Measurements from ENCODE around the gene PTPRM.

Gene PTPRM

DNA sequence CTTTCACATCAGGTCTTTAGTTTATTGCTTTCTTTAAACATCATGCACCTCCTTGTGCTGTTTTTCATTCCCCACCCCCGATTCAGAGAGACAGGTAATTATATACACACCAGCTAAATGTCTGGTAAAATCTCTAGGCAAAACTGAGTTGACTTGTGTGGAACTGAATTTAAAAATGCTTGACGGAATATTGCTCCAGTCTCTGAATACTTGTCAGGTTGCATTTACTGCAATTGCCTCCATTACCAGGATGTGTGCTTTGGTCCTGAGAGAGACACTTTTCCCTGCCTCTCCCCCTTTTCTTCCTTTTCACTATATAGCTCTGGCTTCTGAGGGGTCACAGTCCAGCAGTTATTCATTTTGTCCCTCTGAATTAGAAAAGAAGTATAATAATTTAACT is 104.0 kb downstream of the PTPRM start:
- no peak for DNase-seq (ENCODE audit: low read depth)

DNA sequence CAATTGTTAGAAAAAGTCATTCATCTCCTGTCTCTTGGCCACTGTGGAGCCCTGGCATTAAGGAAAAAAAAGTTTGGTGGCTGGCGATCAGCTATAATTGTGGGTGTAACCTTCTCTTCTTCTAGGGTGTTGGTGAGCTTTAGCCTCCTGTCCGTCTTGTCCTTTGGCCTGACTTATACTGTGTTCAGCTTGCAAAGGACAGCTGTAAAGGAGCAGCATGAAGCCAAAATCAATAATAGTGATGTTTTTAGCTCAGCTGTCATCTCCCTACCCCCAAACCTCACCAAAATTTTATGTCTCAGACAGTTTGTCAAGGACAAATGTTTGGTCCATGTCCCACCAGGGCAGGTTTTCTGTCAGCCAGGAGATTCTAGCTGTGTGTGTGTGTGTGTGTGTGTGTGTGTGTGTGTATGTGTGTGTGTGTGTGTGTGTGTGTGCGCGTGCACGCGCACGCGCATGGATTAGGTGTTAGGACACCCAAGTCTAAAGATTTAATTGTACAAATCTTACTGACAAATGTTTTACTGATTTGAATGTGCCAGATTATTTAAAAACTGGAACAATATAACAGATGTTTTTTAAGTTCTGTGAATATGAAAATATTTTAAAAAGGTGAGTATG is 109.2 kb downstream of the PTPRM start:
- no peak for DNase-seq (ENCODE audit: low read depth)

DNA sequence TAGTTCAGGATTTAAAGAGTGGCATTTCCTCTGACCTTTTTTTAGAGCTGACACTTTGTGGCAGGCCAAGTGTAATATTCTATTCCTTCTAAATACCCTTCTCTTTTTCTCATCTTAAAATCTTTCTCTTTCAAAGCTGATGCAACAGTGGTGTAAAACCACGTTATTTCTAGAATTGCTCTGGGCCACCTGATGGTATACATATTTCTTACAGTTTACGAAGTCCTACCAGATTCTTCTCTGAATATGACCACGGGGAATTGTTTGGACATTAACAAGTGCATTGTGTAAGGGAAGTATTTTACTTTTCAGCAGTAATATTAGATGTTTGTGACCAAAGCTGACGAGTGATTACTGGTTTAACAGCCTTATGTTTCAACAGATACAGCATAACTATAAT is 109.9 kb downstream of the PTPRM start:
- DNase-seq (ENCODE audit: low read depth): no peak

DNA sequence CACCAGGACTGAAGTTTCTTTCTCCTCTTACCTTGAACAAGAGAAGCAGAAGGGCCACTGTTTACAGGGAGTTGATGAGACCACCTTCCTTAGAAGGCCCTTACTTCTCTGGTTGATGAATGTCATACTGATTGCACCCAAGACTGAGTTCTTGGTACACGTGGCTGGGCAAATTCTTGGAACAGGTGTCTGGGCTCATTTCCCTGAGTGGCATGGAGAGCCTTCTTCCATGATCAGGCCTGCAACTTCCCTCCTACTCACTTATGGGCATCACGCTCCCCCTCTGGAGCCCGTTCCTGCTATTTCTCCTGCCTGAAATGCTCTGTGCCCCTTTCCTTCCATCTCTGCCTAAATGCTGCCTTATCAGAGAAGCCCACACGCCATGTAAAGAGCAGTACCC is 110.3 kb downstream of the PTPRM start:
- no peak for DNase-seq (ENCODE audit: low read depth)

DNA sequence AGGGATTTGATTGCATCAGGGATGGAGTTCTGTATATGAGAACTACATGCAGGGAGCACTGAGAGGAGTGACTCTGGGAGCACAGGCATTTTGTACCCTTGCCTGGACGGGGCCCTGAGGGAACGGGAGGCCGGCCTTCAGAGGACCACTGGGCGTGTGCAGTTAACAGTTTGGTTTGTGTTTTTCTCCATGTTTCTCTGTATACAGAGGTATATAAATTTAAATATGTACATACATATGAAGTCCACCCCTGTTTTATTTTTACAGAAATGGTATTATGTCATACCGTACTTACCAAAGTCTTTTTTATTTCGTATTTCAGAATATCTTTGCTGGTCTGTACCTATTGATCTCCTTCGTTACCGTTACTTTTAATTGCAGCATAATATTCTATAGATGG is 111.3 kb downstream of the PTPRM start:
- no peak for DNase-seq (ENCODE audit: low read depth)

DNA sequence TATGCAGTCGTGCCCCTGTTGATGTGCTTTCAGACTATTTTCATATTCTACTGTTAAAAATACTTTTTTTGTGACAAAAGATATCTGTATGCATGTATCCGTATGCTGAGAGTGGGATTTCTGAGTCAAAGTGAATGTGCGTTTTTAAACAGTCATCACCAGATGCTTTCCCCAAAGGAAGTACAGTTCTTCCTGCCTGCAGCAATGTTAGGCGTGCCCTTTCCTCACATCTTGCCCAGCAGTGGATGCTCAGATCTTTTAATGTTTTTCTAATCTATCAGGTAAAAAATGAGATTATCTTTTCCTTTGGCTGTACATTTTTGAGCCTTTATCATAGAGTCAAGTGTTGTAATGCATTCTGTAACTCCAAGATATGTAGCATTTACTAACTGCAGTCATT is 111.7 kb downstream of the PTPRM start:
- no peak for DNase-seq (ENCODE audit: low read depth)

DNA sequence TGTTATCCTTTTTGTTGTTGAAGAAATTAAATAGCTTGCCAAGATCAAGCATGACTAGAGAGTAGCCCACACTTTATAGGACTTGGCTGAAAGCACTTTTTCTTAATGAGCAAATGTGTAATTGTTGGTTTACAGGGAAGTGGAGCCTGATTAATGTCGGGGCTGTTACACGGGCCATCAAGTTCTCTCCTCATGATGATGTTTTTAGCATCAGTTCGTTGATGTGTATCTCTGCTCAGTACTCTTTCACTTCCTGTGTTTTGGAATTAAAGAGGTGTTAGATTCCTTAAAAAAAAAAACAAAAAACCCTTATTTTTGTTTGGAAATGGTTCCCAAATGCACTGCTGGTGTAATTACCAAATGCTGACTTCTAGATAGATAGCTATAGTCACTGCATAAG is 114.2 kb downstream of the PTPRM start:
- no peak for DNase-seq (ENCODE audit: low read depth)

DNA sequence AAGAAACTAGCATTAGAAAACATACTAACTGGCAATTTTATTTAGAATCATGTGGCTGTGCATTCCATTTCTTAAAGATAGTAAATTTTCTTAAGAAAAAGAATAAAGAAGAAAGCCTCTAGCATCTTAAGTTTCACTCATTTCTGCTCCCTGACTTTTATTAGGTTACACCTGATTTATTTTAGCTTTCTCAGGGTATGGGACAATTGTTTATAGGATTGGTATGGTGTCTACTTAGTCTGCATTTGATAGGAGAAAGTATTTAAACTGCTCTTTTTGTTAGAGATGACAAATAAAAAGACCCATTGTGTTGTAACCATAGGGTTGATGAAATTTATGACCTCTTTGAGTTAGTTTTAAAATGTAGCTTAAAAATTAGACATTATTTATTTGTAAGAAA is 115.2 kb downstream of the PTPRM start:
- DNase-seq (ENCODE audit: low read depth): no peak

DNA sequence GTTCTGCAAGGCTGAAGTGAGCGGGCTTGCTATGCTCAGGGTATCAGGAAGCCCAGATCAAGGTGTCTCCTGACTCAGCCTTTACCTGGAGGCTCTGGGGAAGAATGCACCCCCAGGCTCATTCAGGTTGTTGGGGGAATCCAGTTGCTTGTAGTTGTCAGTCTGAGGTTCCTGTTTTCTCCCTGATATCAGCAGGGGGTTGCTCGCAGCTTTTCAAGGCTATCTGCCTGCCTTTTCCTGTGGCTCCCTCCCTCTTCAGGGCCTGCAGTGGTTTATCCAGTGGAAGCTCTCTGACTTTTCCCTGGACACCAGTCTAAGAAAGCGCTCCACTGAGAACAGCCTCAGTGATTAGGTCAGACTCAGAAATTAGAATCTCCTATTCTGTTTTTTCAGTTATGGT is 116.6 kb downstream of the PTPRM start:
- DNase-seq (ENCODE audit: low read depth): no peak

DNA sequence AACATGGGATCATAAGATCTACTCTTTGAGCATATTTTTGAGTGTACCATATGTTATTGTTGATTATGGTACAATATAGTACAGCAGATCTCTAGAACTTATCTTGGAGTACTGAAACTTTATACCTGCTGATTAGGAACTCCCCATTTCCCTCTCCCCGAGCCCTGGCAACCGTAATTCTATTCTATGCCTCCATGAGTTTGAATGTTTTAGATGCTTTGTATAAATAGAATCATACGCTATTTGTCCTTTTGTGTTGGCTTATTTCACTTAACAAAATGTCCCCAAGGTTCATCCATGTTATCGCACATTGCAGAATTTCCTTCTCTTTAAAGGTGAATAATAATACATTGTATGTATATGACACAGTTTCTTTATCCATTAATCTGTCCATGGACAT is 117.2 kb downstream of the PTPRM start:
- no peak for DNase-seq (ENCODE audit: low read depth)

DNA sequence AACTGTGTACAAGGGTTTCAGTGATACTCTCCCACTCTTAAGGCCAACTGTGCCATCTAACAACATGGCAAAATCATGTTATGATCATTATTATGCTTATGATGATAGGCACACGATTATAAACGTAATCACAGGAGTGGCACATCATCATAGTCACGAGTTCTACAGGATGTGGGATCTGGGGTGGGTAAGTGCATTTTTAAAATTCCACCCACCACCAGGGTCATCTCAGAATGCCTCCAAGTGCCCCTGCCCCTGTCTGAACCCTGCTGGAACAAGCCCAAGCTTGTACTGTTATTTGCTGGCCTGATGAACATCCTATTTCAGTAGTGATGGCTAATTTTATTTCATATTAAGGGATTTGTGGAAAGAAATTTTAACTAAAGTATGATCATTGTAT is 117.8 kb downstream of the PTPRM start:
- DNase-seq (ENCODE audit: low read depth): no peak

DNA sequence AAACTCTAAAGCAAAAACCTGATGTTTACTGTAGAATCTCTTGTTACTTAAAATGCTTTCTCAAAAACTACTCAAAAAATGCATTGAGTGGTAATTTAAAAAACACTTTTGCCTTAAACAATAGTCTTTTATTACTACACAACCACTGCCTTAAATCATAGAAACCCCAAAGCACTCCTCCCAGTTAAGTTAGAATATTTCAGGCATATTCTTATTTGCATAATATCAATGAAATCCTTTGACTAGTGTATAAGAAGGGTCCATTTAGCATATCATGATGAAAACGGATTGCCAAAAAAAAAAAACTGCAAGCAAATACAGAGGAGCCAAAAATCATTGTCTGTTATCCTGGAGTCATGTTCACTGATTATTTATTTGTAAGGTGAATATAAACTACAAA is 119.2 kb downstream of the PTPRM start:
- DNase-seq (ENCODE audit: low read depth): no peak

DNA sequence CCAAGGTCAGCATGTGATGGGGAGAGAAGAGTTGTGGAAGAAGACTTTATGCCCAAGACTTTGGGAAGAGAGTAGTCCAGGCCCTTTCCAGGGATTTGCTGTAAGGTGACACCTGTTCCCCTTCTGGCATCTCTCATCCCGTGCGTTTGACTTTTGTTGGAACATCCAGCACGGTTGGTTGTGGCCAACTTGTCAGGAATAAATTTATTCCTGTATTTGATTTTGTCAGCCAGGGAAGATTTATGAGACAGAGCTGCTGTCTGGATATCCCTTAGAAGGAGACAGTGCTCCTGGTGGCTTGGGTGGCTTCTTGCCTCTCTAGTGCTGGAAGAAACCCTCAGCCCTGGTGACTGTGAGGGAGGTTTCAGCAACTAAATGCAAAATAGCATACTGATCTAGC is 121.5 kb downstream of the PTPRM start:
- no peak for DNase-seq (ENCODE audit: low read depth)

DNA sequence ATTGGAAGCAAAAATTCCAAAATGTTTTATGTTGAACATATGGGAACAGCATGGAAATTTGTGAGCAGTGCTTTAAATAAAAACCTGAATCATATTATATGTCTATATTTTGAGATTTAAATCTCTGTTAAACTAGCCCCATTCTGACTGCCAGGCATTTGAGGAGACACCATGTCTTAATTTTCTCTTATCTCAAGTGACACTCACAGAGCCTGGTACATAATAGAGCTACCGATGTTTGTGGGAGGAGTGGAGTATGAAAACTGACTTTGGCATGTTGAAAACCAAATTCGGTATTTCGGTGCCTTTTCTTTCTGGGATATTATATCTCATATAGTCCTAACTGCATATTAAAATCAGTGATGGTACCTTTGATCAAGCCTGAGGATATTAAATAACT is 124.1 kb downstream of the PTPRM start:
- DNase-seq (ENCODE audit: low read depth): no peak

DNA sequence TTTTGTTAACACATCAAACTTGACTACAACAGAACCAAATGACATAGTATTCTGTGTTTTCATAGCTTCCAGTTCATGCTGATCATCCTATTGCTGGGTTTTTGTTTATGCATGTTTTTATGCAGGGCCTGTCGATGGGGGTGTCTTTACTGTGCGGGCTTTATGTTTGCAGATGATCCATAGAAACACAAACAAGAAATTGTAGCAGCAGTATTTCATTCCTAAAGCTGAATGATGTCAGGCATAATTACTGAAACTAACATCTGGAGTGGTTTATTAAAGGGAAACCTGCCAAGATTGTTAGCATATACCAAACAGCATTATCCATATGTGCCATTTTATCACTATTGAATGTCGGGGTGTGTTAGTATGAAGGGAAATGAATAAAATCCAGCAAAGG is 129.7 kb downstream of the PTPRM start:
- no peak for DNase-seq (ENCODE audit: low read depth)

DNA sequence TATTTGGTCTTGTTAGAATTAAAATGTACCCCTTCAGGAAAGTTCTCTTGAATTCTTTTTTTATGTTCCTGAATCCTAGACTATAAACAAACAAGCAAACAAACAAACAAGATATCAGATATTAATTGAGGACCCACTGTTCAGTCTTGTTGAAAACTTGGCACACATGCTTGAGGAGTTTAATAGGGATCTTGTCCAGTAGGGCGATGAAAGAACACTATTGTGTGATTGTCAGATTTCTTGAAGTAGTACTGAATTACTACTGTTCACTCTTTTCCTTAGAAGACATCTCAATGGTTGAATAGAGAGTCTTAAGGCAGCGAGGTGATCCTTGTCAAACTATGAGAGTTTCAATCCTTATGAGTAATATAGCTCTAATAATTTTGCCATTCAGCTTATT is 130.2 kb downstream of the PTPRM start:
- DNase-seq (ENCODE audit: low read depth): no peak

DNA sequence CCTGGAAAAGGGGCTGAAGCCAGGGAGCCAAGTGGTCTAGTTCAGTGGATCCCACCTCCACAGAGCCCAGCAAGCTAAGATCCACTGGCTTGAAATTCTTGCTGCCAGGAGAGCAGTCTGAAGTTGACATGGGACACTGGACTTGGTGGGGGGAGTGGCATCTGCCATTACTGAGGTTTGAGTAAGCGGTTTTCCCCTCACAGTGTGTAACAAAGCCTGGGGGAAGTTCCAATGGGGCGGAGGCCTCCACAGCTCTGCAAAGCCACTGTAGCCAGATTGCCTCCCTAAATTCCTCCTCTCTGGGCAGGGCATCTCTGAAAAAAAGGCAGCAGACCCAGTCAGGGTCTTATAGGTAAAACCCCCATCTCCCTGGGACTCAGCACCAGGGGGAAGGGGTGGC is 144.4 kb downstream of the PTPRM start:
- no peak for DNase-seq (ENCODE audit: low read depth)

DNA sequence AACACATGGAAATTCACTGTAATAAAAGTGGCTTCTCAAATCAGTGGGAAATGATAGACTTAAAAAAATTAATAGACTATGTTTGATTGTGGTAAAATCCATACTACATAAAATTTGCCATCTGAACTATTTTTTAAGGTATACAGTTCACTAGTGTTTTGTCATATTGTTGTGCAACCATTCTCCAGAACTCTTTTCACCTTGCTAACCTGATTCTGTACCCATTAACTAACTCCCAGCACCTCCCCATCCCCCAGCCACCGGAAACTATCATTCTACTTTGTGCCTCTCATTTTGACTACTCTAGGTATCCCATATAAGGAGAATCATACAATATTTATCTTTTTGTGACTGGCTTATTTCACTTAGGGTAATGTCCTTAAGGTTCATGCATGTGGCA is 153.3 kb downstream of the PTPRM start:
- no peak for DNase-seq (ENCODE audit: low read depth)

DNA sequence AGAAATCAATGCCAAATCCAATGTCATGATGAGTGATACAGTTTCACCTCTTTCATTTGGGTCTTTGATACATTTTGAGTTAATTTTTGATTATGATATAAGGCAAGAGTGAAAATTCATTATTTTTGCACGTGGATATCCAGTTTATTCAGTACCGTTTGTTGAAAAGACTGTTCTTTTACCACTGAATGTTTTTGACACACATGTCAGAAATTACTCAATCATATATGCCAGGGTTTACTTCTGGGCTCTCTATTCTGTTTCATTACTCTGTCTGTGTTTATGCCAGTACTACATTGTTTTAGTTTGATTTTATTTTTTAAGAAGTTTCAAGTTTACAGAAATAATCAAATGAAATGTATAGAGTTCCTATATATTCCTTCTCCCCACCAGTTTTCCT is 154.4 kb downstream of the PTPRM start:
- no peak for DNase-seq (ENCODE audit: low read depth)

DNA sequence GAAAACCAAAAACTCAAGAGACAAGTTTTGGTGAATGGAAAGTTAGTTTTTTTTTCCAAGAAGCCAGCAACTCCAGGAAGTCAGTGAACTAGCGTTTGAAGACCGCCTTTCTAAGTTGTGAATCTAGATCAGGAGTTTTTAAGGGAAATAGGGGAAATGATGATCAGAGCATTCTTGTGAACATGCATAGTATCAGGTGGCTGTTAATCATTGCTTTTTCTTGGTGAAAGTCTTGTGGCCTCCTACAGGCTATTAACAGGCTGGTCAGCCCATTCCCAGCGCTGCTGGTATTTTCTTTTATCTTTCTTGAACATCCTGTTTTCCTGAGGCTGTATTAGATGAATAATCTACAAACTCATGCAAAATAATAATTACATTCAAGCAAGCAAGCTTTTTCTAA is 155.8 kb downstream of the PTPRM start:
- no peak for DNase-seq (ENCODE audit: low read depth)

DNA sequence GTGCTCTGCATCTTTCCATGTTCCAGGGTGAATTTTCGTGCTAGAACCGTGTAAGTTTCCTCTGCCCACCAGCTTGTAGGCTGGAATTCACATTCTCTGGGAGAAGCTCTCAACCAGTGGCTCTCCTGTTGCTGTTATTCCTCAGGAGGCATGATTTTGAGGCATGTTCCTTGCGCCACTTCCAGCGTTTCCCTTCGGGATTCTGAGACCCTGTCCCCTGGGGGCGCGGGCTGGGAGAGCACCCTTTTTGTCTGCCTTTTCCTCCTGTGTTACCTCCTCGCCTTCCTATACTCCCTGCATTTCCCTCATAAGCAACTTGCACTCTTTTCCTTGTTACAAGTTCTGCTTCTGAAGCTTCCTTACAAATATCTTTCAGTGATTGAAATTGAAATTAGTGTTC is 156.4 kb downstream of the PTPRM start:
- no peak for DNase-seq (ENCODE audit: low read depth)

DNA sequence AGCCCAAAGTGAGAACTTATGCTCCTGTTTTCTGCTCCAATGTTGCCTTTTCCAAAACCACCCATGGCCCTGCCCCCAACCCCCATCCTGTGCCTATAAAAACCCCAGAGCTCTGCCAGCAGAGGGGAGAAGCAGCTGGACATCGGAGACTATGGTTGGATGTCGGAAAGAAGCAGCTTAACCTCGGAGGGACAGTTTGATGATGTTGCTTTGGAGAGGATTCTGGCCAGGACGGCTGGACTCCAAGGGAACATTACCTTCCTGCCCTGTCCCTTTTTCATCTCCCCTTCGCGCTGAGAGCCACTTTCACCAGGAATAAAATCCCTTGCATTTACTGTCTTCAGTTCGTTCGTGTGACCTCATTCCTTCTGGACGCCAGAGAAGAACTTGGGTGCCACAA is 158.4 kb downstream of the PTPRM start:
- no peak for DNase-seq (ENCODE audit: low read depth)

DNA sequence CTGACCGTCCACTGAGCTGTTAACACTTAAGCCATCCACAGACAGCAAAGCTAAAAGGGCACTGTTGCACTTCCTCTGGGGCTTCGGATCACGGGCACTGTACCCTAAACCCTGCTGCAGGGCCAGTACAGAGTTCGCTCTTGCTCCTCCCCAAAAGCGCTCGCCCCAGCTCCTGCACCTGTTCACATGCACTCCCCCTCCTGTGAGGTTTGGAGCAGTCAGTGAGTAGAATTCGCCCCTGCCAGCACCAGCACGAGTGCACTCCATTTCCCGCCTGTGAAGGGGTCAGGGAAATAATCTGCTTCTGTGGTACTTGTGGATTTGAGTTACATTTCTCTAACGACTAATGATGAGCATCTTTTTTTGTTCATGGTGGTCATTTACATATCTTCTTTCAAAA is 158.8 kb downstream of the PTPRM start:
- DNase-seq (ENCODE audit: low read depth): no peak

DNA sequence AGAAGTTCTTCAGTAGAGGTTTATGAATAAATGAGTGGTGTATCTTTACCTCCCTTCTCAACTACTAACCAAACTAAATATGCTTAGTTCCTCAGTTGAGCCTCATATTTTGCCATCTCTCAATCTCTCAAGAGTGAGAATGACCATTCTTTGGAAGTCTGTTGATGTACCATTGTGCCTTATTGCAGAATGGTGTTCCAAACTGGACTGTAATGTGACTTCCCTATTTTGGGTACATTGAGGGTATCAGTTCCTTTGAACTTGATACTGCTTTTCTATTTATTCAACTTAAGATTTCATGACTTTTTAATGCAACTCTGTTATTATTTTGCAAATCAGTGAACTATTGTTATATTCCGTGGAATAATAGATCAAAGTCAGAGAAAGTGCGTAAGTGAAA is 159.4 kb downstream of the PTPRM start:
- DNase-seq (ENCODE audit: low read depth): no peak

Measured in stimulated activated CD4-positive, alpha-beta T cell treated with anti-CD3 and anti-CD28 coated beads, Interleukin-2, amount 100 ng/mL, for 4 hours (primary cell).